ENCODE data around the gene NUF2. TPM values are rescaled to one million over a fixed set of nuclear protein-coding genes. Genes with fewer than 3 reads are reported as not detected.
"Not testable (repeated sequence)": the region's sequence is repeated elsewhere in the genome, so short reads cannot be mapped to it uniquely, and the experiment has no call there.

The NUF2 gene
- total and polyA plus RNA-seq, 2 donors (not counting 1 experiment from before 2014, with no cell fraction given) = 0.94 to 1.3 TPM

DNA sequence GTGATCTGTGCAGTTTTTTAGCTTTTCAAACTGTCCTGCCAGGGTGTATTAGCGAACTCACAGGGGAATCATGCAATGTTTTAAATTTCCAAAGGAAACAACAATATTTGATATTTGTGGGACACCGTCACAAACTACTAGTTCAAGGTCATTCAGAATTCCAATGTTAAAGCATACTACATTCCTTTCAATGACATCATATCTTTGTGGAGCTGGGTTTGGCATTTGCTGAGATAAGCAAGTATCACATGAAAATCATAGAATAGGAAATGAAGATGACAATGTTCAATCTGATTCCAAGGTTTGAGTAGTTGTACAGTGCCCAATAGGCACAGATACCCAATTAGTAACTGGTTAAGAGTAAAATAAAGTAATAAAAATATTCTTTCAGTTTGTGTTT lies 35.6 kb downstream of the NUF2 start:
- ChIA-PET CTCF (no interaction called here), POLR2A (no interaction called here)

DNA sequence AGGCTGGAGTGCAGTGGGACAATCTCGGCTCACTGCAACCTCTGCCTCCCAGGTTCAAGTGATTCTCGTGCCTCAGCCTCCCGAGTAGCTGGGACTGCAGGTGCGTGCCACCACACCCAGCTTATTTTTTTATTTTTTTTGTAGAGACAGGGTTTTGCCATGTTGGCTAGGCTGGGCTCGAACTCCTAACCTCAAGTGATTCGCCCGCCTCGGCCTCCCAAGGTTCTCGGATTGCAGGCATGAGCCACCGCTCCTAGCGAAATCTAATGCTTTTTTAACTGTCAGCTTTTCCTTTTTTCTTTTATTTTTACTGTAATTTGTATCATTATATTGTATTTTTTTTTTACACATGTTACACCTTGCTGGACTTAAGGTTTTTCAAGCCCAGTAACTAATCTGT lies 36.4 kb downstream of the NUF2 start:
- not testable (repeated sequence) for DNase-seq; ATAC-seq (ENCODE audit: low read depth)

More for the DNA sequence above, 35.6 kb downstream of the NUF2 start:
- Histone ChIP-seq H3K36me3 (replicated peaks in 1 of 2; ENCODE audit: control extremely low read depth in 1 of 2, control insufficient read depth in 1 of 2, extremely low read depth in 1 of 2, insufficient read depth in 2 of 2, low read length in 1 of 2) (no peaks in the 10 kb centered on the region), H3K4me3 (ENCODE audit: control extremely low read depth in 1 of 5, extremely low read depth in 1 of 5, insufficient read depth in 1 of 5, low read depth in 2 of 5, low read length in 4 of 5) (no peak overlapping the region), H3K4me1 (ENCODE audit: control insufficient read depth in 2 of 2, insufficient read depth in 2 of 2, low read length in 2 of 2) (peaks cover 0 to 5% of the 10 kb centered on the region in 2 donors), H2AFZ (ENCODE audit: insufficient read depth, low read depth, low read length, poor library complexity, severe bottlenecking) (no peak overlapping the region), H3K79me2 (ENCODE audit: control insufficient read depth, insufficient read depth, low read length) (no peaks in the 10 kb centered on the region), H3K27me3 (replicated peaks in 1 of 4; ENCODE audit: control extremely low read depth in 1 of 4, control insufficient read depth in 3 of 4, insufficient read depth in 4 of 4, low read length in 3 of 4) (no peaks in the 10 kb centered on the region), H4K20me1 (ENCODE audit: control insufficient read depth, insufficient read depth, low read length, poor library complexity, severe bottlenecking) (no peaks in the 10 kb centered on the region), H3K4me2 (replicated peaks; ENCODE audit: low read depth, low read length, poor library complexity, severe bottlenecking) (no peak overlapping the region), H3K27ac (ENCODE audit: low read length in 2 of 2) (no peak overlapping the region), H3K9me3 (ENCODE audit: control extremely low read depth in 1 of 3, control insufficient read depth in 2 of 3, insufficient read depth in 1 of 3, low read length in 2 of 3) (no peaks in the 10 kb centered on the region), H3K9ac (ENCODE audit: low read length) (no peak overlapping the region)
- no peak overlapping the region for H3K4me3 Mint-ChIP-seq
- peaks cover 7% of the 10 kb centered on the region for H3K4me1 Mint-ChIP-seq
- intact Hi-C loops (cut with micrococcal nuclease) = loop anchor here (5.0 kb wide), 2 partner anchors 1430 to 1715 kb away; no protein-coding TSS in a partner anchor
- H3K9me3 Mint-ChIP-seq (ENCODE audit: insufficient read depth) = no peaks in the 10 kb centered on the region
- no peak for TF ChIP-seq EZH2 (IDR thresholded peaks at IDR 0.05; ENCODE audit: borderline replicate concordance, insufficient read depth, low read depth, low read length, poor library complexity, severe bottlenecking)
- TF ChIP-seq, protein P1, sequence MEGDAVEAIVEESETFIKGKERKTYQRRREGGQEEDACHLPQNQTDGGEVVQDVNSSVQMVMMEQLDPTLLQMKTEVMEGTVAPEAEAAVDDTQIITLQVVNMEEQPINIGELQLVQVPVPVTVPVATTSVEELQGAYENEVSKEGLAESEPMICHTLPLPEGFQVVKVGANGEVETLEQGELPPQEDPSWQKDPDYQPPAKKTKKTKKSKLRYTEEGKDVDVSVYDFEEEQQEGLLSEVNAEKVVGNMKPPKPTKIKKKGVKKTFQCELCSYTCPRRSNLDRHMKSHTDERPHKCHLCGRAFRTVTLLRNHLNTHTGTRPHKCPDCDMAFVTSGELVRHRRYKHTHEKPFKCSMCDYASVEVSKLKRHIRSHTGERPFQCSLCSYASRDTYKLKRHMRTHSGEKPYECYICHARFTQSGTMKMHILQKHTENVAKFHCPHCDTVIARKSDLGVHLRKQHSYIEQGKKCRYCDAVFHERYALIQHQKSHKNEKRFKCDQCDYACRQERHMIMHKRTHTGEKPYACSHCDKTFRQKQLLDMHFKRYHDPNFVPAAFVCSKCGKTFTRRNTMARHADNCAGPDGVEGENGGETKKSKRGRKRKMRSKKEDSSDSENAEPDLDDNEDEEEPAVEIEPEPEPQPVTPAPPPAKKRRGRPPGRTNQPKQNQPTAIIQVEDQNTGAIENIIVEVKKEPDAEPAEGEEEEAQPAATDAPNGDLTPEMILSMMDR (IDR thresholded peaks at IDR 0.05) = no peak
- no peak for DNase-seq
- 100% methylated on average over 1 of the region's 2 CpGs for WGBS (ENCODE audit: insufficient coverage)
- peaks cover 3% of the 10 kb centered on the region for H3K27me3 Mint-ChIP-seq
- no peak for ATAC-seq (ENCODE audit: low read depth)
- H3K27ac Mint-ChIP-seq = no peak overlapping the region

More for the DNA sequence above, 36.4 kb downstream of the NUF2 start:
- intact Hi-C loops (cut with micrococcal nuclease) = loop anchor here (5.0 kb wide), 2 partner anchors 1429 to 1714 kb away; no protein-coding TSS in a partner anchor
- POLR2A ChIA-PET; H3K27ac Mint-ChIP-seq; H3K36me3 ChIP-seq (replicated peaks in 1 of 2; ENCODE audit: control extremely low read depth in 1 of 2, control insufficient read depth in 1 of 2, extremely low read depth in 1 of 2, insufficient read depth in 2 of 2, low read length in 1 of 2); H3K27me3 Mint-ChIP-seq; H3K27me3 ChIP-seq (replicated peaks in 1 of 4; ENCODE audit: control extremely low read depth in 1 of 4, control insufficient read depth in 3 of 4, insufficient read depth in 4 of 4, low read length in 3 of 4); H2AFZ ChIP-seq (ENCODE audit: insufficient read depth, low read depth, low read length, poor library complexity, severe bottlenecking); H3K4me3 ChIP-seq (ENCODE audit: control extremely low read depth in 1 of 5, extremely low read depth in 1 of 5, insufficient read depth in 1 of 5, low read depth in 2 of 5, low read length in 4 of 5); H3K4me2 ChIP-seq (replicated peaks; ENCODE audit: low read depth, low read length, poor library complexity, severe bottlenecking); H3K4me1 ChIP-seq (ENCODE audit: control insufficient read depth in 2 of 2, insufficient read depth in 2 of 2, low read length in 2 of 2); H3K79me2 ChIP-seq (ENCODE audit: control insufficient read depth, insufficient read depth, low read length); H3K4me1 Mint-ChIP-seq; H3K9me3 ChIP-seq (ENCODE audit: control extremely low read depth in 1 of 3, control insufficient read depth in 2 of 3, insufficient read depth in 1 of 3, low read length in 2 of 3); H4K20me1 ChIP-seq (ENCODE audit: control insufficient read depth, insufficient read depth, low read length, poor library complexity, severe bottlenecking); H3K9ac ChIP-seq (ENCODE audit: low read length); H3K4me3 Mint-ChIP-seq; H3K27ac ChIP-seq (ENCODE audit: low read length in 2 of 2); H3K9me3 Mint-ChIP-seq (ENCODE audit: insufficient read depth): not testable (repeated sequence)
- CTCF ChIA-PET = interaction anchor here (1.3 kb wide), 1 partner anchor 14 kb away, joined by 4 read pairs; no protein-coding TSS in a partner anchor
- 86% methylated on average over 1 of the region's 11 CpGs for WGBS (ENCODE audit: insufficient coverage)
